ENCODE data around the gene S1PR1. TPM values are rescaled to one million over a fixed set of nuclear protein-coding genes. Genes with fewer than 3 reads are reported as not detected.

The S1PR1 gene
- total and polyA plus RNA-seq, 2 of the 13 experiments (the other 11 are each of a cell fraction or from before 2014, with no cell fraction given): not detected

GRCh38 chr1:101253976-101254674 is 17.3 kb downstream of the S1PR1 start:
- ChIA-PET POLR2A (no interaction called here), CTCF (ENCODE audit: low intra/inter-chr PET ratio, low total read pairs) (no interaction called here)
- peaks cover 0 to 1% of the 10 kb centered on the region in 2 experiments; a peak in 2 of 5 replicates for H3K27me3 ChIP-seq (ENCODE audit: control insufficient read depth in 1 of 2, insufficient read depth in 2 of 2, low read length in 2 of 2)
- in situ Hi-C loops (cut with HindIII; ENCODE audit: extremely low pct_ligation_motif_present, low pct_unique_long_range_greater_than_20kb): no loop called here
- H3K79me2 ChIP-seq (ENCODE audit: insufficient read depth, low read length): no peaks in the 10 kb centered on the region
- H3K9me3 ChIP-seq (ENCODE audit: low read length): no peaks in the 10 kb centered on the region
- no peaks in the 10 kb centered on the region for H4K20me1 ChIP-seq (ENCODE audit: insufficient read depth, low read length)
- no peak overlapping the region for H3K4me2 ChIP-seq (ENCODE audit: low read depth, low read length)
- intact Hi-C loops (cut with micrococcal nuclease; ENCODE audit: unreplicated experiment): no loop called here
- H3K27ac ChIP-seq (ENCODE audit: extremely low read length, insufficient read depth, low read length): no peak overlapping the region
- no TSS peak for BruUV-seq (replicated peaks)
- TF ChIP-seq ZNF407 (CRISPR knock-in tag; IDR thresholded peaks at IDR 0.05; ENCODE audit: not compliant biosample characterization) (no peak), REL (CRISPR knock-in tag; conservative IDR thresholded peaks at IDR 0.05) (no peak), EEA1 (CRISPR knock-in tag; IDR thresholded peaks at IDR 0.05; ENCODE audit: borderline replicate concordance) (no peak), GMEB2 (CRISPR knock-in tag; IDR thresholded peaks at IDR 0.05; ENCODE audit: low read depth) (no peak), MXD4 (CRISPR knock-in tag; IDR thresholded peaks at IDR 0.05) (no peak), THAP7 (CRISPR knock-in tag; IDR thresholded peaks at IDR 0.05) (no peak), PLSCR1 (CRISPR knock-in tag; IDR thresholded peaks at IDR 0.05; ENCODE audit: borderline replicate concordance) (no peak), NRL (CRISPR knock-in tag; IDR thresholded peaks at IDR 0.05; ENCODE audit: borderline replicate concordance) (no peak)
- no peak for DNase-seq (ENCODE audit: low spot score)
- H3K4me3 ChIP-seq (replicated peaks in 1 of 3; ENCODE audit: insufficient read depth in 1 of 3, low read depth in 2 of 3, low read length in 3 of 3): no peak overlapping the region
- no peak overlapping the region for H3K9ac ChIP-seq (ENCODE audit: insufficient read depth, low read depth, low read length)
- peaks cover 22% of the 10 kb centered on the region for H3K4me1 ChIP-seq (ENCODE audit: insufficient read depth, low read length)
- WGBS (ENCODE audit: low lambda C conversion rate): 86% methylated on average over 11 of the region's 11 CpGs
- no peak for FAIRE-seq
- H3K36me3 ChIP-seq (replicated peaks in 1 of 2; ENCODE audit: control insufficient read depth in 1 of 2, insufficient read depth in 2 of 2, low read length in 2 of 2): no peaks in the 10 kb centered on the region
- H2AFZ ChIP-seq (ENCODE audit: low read length): no peak overlapping the region
- no peak for ATAC-seq
